Measurements from ENCODE around the gene SMIM1.
A peak's percentile ranks its signal among the peaks of the same experiment; 100 is the strongest.
"Not testable (repeated sequence)": the region's sequence is repeated elsewhere in the genome, so short reads cannot be mapped to it uniquely, and the experiment has no call there.

The SMIM1 gene

GRCh38 chr1:3745590-3746381 lies 26.8 kb upstream of the SMIM1 start:
- ChIA-PET CTCF (interaction anchor here (1.7 kb wide), 1 partner anchor 21 kb away, joined by 3 read pairs; no protein-coding TSS in a partner anchor), POLR2A (interaction anchor here (0.6 kb wide), 1 partner anchor 86 kb away, joined by 3 read pairs; no protein-coding TSS in a partner anchor)
- H3K4me3 ChIP-seq (ENCODE audit: low read depth, low read length) = no peak overlapping the region
- DNase-seq (ENCODE audit: low read depth, low spot score) = no peak
- no peak for TF ChIP-seq CTCF (IDR thresholded peaks at IDR 0.05; ENCODE audit: insufficient read depth, low read length, missing control alignments)

GRCh38 chr1:3746389-3746829 lies 26.1 kb upstream of the SMIM1 start:
- POLR2A ChIA-PET = interaction anchor here (0.6 kb wide), 1 partner anchor 86 kb away, joined by 3 read pairs; no protein-coding TSS in a partner anchor
- DNase-seq (ENCODE audit: low read depth, low spot score) = no peak
- peak overlapping the region; percentile 58 for H3K4me3 ChIP-seq (ENCODE audit: low read depth, low read length)
- TF ChIP-seq CTCF (IDR thresholded peaks at IDR 0.05; ENCODE audit: insufficient read depth, low read length, missing control alignments) = no peak
- CTCF ChIA-PET = no interaction called here

GRCh38 chr1:3746830-3747521 lies 25.6 kb upstream of the SMIM1 start:
- POLR2A ChIA-PET = no interaction called here
- TF ChIP-seq CTCF (IDR thresholded peaks at IDR 0.05; ENCODE audit: insufficient read depth, low read length, missing control alignments) = no peak
- DNase-seq (ENCODE audit: low read depth, low spot score) = no peak
- CTCF ChIA-PET = interaction anchor here (0.5 to 2.4 kb wide), 1 partner anchor 23 kb away, joined by 3 to 7 read pairs; no protein-coding TSS in a partner anchor
- peak overlapping the region; percentile 58 for H3K4me3 ChIP-seq (ENCODE audit: low read depth, low read length)

GRCh38 chr1:3747522-3747848 lies 25.1 kb upstream of the SMIM1 start:
- ChIA-PET CTCF (interaction anchor here (2.4 kb wide), 1 partner anchor 23 kb away, joined by 7 read pairs; no protein-coding TSS in a partner anchor), POLR2A (no interaction called here)
- H3K4me3 ChIP-seq (ENCODE audit: low read depth, low read length) = peak overlapping the region; percentile 58
- no peak for DNase-seq (ENCODE audit: low read depth, low spot score)
- TF ChIP-seq CTCF (IDR thresholded peaks at IDR 0.05; ENCODE audit: insufficient read depth, low read length, missing control alignments) = no peak

GRCh38 chr1:3747903-3748302 lies 24.6 kb upstream of the SMIM1 start:
- ChIA-PET POLR2A (no interaction called here), CTCF (interaction anchor here (2.4 kb wide), 1 partner anchor 23 kb away, joined by 7 read pairs; no protein-coding TSS in a partner anchor)
- TF ChIP-seq CTCF (IDR thresholded peaks at IDR 0.05; ENCODE audit: insufficient read depth, low read length, missing control alignments) = no peak
- peak overlapping the region; percentile 58 for H3K4me3 ChIP-seq (ENCODE audit: low read depth, low read length)
- no peak for DNase-seq (ENCODE audit: low read depth, low spot score)

- CTCF ChIA-PET = interaction anchor here (2.4 kb wide), 1 partner anchor 24 kb away, joined by 7 read pairs; no protein-coding TSS in a partner anchor
- POLR2A ChIA-PET = not testable (repeated sequence)
Observed at GRCh38 chr1:3748316-3748900, 24.1 kb upstream of the SMIM1 start.

More at GRCh38 chr1:3748316-3748900, 24.1 kb upstream of the SMIM1 start:
- H3K4me3 ChIP-seq (ENCODE audit: low read depth, low read length); DNase-seq (ENCODE audit: low read depth, low spot score): not testable (repeated sequence)
